GM19099 (cell line): ENCODE data around the gene RING1.

ENCODE experiments used
- POLR2A ChIP-seq: IDR thresholded peaks from 3 replicates; pipeline ENCODE4 v1.6.1; 2011; ENCODE audit warnings: low read depth; ENCODE audit not compliant: insufficient read length; ENCODE audit errors: extremely low read depth

Gene RING1

DNA sequence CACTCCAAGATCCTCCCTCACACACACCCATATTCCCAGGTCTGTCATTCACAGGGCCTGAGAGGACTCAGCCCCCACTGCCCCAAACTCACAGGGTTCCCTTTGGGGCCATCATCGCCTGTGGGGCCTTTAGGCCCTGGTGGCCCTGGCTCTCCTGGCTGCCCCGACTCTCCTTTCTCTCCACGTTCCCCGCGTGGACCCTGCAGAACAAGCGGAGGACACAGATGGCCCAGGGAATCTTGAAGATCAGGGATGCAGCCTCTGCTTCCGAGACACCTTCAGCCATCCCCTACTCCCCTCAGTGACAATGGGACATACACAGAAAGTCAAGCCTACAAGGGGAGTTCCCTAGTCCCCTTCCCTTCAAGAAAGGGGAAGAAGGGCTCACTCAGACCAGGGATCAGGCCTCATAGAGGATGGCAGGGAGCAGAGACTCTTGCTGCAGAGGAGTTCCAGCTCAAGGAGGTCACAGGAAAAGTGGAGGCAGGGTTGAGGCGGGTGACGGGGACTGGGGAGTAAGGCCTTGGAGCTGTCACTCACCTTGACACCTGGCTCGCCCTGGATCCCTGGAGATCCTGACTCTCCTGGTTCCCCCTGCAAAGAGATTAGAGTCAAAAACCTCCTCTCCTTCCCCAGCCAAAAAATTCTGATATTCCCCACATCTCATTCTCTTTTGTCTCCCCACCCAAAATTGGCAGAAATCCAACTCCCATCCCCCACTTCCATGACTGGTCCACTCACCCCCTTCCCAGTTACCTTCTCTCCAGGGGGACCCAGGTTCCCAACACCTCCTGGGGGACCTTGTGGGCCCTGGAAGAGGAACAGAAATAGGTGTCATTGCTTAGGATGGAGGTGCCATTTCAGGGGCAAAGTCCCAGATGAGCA, 38.8 kb upstream of the RING1 start:
- no peak for TF ChIP-seq POLR2A

- TF ChIP-seq POLR2A, result no peak
These were observed 37.9 kb upstream of the RING1 start for GRCh38 chr6:33170176-33171015.

- TF ChIP-seq POLR2A, result no peak
These were observed 37.1 kb upstream of the RING1 start for GRCh38 chr6:33171016-33171879.

DNA sequence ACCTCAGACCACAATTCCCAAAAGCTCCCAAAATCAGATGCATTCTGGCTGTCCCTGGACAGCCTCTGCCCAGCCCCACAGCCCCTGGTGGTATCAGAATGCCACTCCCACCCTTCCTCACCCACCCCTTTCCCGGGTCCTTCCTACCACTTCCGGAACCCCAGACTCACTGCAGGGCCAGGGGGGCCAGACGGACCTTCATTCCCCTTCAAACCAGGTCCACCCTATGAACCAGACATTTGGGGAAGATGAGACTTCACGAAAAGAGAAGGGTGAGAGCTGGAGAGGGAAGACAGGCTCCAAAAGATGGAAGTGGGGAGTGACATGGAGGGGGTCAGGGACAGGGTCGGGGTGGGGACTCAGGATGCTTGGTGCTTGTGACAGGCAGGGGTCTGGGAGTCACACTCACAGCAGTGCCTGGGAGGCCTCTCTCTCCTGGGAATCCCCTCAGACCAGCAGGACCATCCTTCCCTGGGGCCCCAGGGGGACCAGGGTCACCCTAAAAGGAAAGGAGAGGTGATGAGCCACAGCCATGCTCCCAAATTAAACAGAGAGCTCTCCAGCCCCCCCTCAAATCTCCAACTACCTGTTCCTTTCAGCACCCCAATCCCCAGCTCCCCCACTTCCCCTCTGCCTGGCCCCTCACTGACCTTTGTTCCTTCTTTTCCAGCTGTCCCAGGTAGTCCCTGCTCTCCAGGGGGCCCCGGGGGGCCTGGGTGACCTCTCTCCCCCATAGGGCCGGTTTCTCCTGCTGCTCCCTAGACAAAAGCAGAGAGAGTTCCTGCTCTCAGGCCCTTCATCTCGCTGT, 36.2 kb upstream of the RING1 start:
- TF ChIP-seq POLR2A, result no peak

DNA sequence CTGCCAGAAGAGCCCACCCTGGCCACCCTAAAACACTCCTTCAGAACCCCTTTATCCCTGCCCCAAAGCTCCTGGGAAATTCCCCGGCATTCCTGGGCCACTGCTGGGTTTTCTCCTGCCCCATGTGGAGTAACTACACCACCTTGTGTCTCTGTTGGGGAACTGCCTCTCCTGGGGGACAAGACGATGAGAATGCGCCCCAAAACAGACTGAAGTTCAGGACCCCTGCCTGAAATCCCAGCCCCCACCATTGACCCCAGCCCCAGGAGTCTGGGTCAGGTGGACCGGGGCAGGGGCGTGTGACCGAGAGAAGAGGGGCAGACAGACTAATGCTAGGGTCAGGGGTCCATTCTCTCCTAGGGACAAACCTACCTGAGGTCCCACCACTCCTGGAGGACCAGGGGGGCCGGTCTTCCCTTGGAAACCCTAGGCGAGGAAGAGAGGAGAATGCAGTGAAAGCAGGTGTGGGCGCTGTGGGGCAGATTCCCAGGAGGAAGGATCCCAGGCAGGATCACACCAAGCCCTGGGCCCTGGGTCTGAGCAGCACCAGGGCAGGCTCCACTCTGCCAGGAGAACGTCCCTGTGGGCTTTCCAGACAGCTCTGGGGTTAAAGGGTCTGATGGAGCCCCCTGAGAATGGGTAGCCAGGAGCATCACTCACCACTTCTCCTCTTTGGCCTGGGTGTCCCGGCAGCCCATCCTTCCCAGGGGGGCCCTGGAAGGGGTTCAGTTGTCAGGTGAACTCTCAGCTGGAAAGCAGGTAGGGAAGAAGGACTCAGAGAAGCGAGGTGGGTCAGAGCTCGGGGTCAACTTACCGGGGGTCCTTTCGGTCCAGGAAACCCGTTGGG, 35.4 kb upstream of the RING1 start:
- TF ChIP-seq POLR2A, result no peak

- TF ChIP-seq POLR2A, result no peak
These were observed 34.6 kb upstream of the RING1 start for GRCh38 chr6:33173535-33174180.

GRCh38 chr6:33174784-33175183, 33.5 kb upstream of the RING1 start:
- TF ChIP-seq POLR2A, result no peak

DNA sequence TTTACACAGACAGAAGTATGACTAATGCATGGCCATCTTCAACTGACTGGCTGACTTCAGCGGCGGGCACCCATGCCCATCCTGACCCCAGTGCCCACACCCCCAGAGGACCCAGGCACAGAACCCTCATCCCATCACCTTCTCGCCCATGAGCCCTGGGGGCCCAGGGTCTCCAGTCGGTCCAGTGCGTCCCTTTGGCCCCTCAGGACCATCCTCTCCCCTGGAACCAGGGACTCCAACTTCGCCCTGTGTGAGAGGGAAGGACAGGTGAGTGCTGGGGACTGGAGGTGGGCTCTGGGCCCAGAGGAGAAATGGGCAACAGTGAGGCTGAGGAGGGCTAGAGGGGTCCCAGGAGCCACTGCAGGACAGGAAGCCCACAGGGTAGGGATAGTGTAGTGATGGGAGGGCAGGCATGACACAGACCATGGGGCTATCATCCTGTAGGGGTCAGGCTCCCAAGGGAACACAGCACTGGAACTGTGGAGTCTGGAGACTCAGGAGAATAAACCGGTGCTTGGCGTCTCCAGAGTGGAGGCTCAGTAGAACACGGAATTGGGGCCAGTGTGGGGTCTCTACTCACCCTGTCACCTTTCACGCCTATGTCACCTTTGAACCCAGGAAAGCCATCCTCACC, 32.7 kb upstream of the RING1 start:
- TF ChIP-seq POLR2A, result no peak

- no peak for TF ChIP-seq POLR2A
These were observed 31.4 kb upstream of the RING1 start for GRCh38 chr6:33176906-33177305.

- TF ChIP-seq POLR2A, result no peak
These were observed 30.5 kb upstream of the RING1 start for GRCh38 chr6:33177552-33178446.

DNA sequence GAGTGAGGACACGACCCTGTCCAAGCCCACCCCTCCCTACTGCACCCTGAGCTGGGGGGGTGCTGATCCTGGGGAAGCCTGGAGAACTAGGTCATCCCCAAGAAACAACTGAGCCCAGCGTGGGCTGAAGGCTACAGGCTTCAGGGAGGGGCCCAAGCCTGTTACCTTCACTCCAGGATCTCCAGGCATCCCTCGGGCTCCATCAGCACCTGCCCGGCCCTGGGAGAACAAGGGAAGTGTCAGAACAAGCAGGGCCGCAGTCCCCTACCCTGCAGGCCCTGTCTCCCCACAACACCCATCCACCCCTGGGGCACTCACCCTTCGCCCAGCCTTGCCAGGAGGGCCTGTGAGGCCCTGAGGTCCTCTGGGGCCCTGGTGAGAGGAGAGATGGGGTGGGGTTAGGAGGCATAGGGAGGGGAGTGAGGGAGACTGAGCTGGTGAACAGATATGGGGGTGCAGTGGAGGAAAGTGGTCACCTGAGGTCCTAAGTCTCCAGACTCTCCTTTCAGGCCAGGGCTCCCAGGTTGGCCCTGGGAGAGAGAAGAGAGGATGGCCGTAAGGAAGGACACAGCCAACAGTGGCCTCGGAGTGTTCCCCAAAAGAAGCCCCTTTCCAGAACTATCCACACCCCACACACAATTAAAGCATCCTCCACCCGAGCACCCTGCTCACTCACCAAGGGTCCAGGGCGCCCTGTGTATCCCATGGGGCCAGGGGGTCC, 29.4 kb upstream of the RING1 start:
- TF ChIP-seq POLR2A, result no peak
